ENCODE data around the gene OLFML2A.
"Not testable (repeated sequence)": the region's sequence is repeated elsewhere in the genome, so short reads cannot be mapped to it uniquely, and the experiment has no call there.

The OLFML2A gene

GRCh38 chr9:124771021-124771866, 5.7 kb upstream of the OLFML2A start, which contains the start of gene NR6A1:
NR6A1 (minus strand) TSS chr9:124771311.
- TF ChIP-seq CTCF (conservative IDR thresholded peaks at IDR 0.05; ENCODE audit: low read length) = no peak
- peak within 1 kb of the TSS; percentile 68 for H3K4me3 ChIP-seq (ENCODE audit: low read length)
- peak; percentile 93 for DNase-seq (ENCODE audit: low read depth)

- H3K4me3 ChIP-seq (ENCODE audit: low read length) = peak overlapping the region; percentile 68
- TF ChIP-seq CTCF (conservative IDR thresholded peaks at IDR 0.05; ENCODE audit: low read length) = peak; percentile 80
- peak; percentile 59 for DNase-seq (ENCODE audit: low read depth)
Observed at GRCh38 chr9:124771867-124772679, 4.9 kb upstream of the OLFML2A start.

GRCh38 chr9:124772877-124773276, 4.1 kb upstream of the OLFML2A start:
- not testable (repeated sequence) for H3K4me3 ChIP-seq (ENCODE audit: low read length); DNase-seq (ENCODE audit: low read depth)

- no peak for TF ChIP-seq CTCF (conservative IDR thresholded peaks at IDR 0.05; ENCODE audit: low read length)
- DNase-seq (ENCODE audit: low read depth) = no peak
Observed at GRCh38 chr9:124773473-124774128, 3.3 kb upstream of the OLFML2A start.

GRCh38 chr9:124774129-124774978, 2.6 kb upstream of the OLFML2A start:
- peak; percentile 82 for TF ChIP-seq CTCF (conservative IDR thresholded peaks at IDR 0.05; ENCODE audit: low read length)
- H3K4me3 ChIP-seq (ENCODE audit: low read length) = no peak overlapping the region
- DNase-seq (ENCODE audit: low read depth) = peak; percentile 65

More at GRCh38 chr9:124773473-124774128, 3.3 kb upstream of the OLFML2A start:
- no peak overlapping the region for H3K4me3 ChIP-seq (ENCODE audit: low read length)

GRCh38 chr9:124776618-124776953, 347 bp upstream of the OLFML2A start:
- TF ChIP-seq CTCF (conservative IDR thresholded peaks at IDR 0.05; ENCODE audit: low read length) = no peak
- DNase-seq (ENCODE audit: low read depth) = no peak

More at GRCh38 chr9:124776618-124776953, 347 bp upstream of the OLFML2A start:
- H3K4me3 ChIP-seq (ENCODE audit: low read length) = peak overlapping the region; percentile 53
